GM21529 (cell line): ENCODE measurements around the gene SCUBE1.
A peak's percentile ranks its signal among the peaks of the same experiment; 100 is the strongest.

ENCODE experiments used
- ATAC-seq: cut with Tn5 transposase; IDR thresholded peaks from one replicate; pipeline ENCODE4 v1.9.1; 2021; ENCODE audit not compliant: unreplicated experiment

Gene SCUBE1

GRCh38 chr22:43202756-43203410 is 140.3 kb downstream of the SCUBE1 start:
- no peak for ATAC-seq

DNA sequence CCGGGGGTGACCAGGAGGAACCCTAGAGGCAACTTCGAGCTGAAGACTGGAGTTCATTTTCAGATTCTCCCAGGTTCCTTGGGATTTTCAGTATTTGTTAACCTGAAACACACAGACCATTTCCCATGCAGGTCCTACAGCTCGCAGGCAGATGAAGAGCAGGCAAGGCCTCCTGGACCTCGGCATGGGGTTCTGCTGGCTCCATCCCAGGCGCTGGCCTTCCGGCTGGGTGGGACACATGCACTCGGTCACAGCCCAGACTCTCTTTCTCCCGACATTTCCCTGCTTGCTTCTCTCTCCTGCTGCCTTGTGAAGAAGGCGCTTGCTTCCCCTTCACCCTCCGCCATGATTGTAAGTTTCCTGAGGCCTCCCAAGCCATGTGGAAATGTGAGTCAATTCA is 140.8 kb downstream of the SCUBE1 start:
- no peak for ATAC-seq

- no peak for ATAC-seq
Measured at GRCh38 chr22:43201486-43202219, 141.5 kb downstream of the SCUBE1 start.

GRCh38 chr22:43200555-43200954 is 142.6 kb downstream of the SCUBE1 start:
- no peak for ATAC-seq

DNA sequence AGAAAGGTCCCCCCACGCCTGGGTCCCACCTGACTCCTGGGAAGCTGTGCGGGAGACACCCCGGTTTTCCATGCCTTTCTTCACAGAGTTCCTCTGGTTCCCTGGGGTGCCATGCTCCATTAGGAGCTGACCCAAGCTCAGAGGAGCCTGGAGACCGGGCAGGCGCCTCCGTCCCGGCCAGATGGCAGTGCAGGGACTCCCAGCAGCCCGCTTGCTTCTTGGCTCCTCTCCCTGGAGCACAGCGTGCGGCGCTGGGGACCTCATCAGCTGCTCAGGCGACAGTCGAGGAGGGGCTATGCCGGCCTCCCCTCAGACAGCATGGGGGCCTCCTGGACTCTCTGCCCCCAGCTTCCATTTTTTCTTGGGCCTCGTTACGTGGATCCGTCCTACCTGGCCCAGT is 143.1 kb downstream of the SCUBE1 start:
- no peak for ATAC-seq

GRCh38 chr22:43199541-43199940 is 143.6 kb downstream of the SCUBE1 start:
- no peak for ATAC-seq

DNA sequence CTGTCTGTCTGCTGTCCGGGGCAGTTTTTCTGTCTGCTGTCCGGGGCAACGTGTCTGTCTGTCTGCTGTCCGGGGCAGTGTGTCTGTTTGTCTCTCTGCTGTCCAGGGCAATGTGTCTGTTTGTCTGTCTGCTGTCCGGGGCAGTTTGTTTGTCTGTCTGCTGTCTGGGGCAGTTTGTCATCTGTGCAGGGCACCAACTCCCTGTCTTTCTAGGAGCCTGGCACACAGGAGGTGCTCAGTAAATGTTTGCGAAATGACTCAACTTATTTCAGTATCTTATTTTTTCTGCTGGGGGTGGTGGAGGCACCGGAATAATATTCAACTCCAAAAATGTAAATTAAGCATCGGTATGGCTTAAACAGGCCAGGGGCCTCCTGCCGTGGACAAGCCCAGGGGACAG is 144.2 kb downstream of the SCUBE1 start:
- ATAC-seq, result no peak

DNA sequence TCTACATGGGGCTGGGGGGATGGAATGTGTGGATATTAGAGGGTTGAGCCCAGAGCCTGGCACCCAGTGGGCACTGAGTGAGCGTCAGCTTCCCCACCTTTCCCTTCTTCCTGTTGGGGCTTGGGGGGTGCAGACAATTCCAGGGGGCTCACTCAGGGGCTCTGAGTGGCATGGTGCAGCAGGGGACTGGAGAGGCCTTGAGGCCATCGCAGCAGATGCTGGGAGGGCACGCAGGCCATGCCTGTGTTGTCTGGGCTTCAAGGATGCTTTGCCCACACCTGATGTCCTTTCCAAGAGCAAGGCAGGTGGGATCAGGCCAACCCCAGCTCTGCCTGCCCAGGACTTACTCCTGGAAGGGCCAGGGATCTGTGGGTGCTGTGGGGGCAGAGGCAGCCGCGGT is 145.0 kb downstream of the SCUBE1 start:
- ATAC-seq, result no peak

- no peak for ATAC-seq
Measured at GRCh38 chr22:43197271-43197941, 145.8 kb downstream of the SCUBE1 start.

DNA sequence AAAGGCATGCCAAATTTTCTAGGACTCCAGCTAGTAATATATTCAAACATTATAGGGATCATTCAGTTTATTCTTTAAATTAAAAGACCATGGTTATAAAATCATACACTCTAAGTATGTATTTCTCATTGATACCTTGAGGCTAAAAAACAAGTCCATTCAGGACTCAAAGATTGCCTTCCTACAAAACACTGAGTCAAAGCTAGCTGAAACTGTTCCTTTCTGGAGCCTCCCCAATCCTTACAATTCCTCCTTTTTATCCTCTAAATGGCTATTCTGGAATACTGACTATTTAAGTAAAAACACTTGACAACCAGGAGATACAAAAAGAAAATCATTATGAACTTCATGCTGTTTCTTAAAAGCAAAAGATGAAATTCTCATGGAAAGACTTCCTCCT is 151.3 kb downstream of the SCUBE1 start:
- no peak for ATAC-seq

GRCh38 chr22:43188829-43189545 is 154.2 kb downstream of the SCUBE1 start:
- ATAC-seq, result no peak

DNA sequence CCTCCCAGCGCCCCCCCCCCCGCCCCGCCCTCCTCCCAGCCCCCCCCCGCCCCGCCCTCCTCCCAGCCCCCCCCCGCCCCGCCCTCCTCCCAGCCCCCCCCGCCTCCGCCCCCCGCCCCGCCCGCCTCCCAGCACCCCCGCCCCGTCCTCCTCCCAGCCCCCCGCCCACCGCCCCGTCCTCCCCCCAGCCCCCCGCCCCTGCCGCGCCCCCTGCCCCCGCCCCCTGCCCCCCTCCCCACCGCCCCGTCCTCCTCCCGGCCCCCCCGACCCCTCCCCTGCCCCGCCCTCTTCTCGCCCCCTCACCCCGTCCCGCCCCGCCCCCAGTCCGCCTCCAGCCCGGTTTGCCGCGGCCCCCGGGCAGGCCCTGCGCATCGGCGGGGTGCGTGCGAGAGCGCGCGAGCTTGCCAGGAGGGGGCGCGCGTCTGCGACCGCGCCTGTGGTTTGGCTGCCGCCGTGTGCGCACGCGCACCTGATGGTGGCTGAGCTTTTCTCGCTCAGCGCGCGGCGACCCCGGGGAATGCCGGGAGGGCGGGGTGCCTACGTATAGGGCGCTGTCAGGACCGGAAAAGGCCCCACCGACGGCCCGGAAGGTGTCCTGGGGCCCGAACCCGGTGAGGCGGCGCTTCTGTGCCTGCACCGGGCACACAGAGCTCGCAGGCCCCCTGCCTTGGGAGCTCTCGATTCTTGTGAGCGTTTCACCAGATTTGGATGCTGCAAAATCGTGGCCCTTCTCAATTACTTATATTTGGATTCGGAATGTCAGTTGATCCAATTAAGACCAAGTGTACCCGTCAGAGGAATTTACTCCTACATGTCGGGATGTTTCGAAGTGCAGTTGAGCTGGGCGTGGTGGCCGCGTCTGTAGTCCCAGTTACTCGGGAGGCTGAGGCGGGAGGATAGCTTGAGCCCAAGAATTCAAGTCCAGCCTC is 155.7 kb downstream of the SCUBE1 start:
- ATAC-seq, result peak; percentile 80

- ATAC-seq, result peak; percentile 37
Measured at GRCh38 chr22:43186272-43187170, 156.7 kb downstream of the SCUBE1 start, which contains the start of gene TTLL12. TSS of gene TTLL12 (minus strand) at chr22:43187134. CDS start at chr22:43187069, 65 bp downstream.

GRCh38 chr22:43185860-43186261 is 157.3 kb downstream of the SCUBE1 start:
- ATAC-seq, result no peak

DNA sequence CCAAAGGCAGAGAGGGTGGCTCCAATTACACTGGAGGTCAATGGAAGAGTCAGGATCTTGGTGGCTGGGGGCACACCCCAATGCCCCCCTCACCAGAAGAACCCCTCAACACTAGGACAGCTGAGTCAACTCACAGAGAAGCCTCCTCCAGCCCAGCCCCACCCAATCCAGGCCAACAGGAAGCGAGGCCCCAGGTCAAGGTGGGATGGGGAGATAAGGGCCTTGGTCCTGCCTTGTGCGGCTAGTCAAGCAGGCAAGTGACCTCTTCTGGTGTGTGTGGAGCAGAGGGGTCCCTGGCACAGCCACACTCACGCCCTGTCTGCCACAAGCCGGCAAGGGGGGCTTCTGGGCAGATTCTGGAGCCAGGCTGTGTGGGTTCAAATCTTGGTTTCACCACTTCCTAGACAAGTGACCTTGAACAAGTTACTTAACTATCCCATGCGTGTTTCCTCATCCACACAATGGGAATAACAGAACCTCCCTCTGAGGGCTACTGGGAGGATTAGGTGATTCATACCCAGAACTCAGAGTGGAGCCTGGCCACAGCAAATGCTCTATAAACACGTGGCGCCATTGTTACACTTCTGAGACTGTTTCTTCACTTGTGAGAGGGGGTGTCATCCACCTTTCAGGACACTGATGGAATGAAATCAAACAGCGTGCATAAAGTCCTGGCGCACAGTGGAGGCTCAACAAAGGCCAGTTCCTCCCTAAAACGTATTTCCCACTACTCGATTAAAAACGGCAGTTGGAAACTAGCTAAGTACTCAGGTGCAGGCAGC is 159.5 kb downstream of the SCUBE1 start:
- ATAC-seq, result no peak

DNA sequence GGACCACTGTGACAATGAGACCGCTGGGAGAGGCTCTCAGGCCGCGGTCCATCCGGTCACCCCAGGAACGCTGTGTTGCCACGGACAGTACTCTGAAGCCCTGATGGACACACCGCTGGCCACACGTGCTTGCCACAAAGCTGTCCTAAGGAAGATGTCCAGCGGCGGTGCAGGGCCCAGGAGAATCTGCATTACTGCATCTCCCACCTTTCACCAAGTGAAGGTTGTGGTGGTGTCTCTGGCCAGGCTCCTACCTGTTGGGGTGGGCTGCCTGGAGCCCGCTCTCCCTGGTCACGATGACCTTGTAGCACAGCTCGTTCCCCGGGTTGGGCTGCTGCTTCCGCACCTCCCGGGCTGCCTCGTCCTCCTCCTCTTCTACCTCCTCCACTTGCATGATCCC is 160.4 kb downstream of the SCUBE1 start:
- no peak for ATAC-seq

DNA sequence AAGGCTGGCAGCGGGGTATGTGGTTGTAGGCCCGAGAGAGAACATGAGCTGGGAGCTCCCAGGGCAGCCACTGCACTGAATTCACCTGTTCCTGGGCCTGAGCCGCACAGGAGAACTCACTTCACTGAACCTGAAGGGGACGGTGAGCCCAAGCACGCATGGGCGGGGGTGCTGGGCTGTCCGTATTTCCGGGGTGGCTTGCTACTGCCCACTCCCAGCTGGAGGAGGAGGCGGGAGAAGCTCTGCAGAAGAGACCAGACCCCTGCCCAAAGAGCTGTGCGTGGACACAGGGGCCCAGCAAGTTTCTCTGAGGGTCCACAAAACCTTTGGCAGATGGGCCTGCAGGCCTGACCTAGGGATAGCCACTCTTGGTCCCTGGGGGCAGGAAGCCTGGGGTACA is 161.1 kb downstream of the SCUBE1 start:
- ATAC-seq, result no peak

DNA sequence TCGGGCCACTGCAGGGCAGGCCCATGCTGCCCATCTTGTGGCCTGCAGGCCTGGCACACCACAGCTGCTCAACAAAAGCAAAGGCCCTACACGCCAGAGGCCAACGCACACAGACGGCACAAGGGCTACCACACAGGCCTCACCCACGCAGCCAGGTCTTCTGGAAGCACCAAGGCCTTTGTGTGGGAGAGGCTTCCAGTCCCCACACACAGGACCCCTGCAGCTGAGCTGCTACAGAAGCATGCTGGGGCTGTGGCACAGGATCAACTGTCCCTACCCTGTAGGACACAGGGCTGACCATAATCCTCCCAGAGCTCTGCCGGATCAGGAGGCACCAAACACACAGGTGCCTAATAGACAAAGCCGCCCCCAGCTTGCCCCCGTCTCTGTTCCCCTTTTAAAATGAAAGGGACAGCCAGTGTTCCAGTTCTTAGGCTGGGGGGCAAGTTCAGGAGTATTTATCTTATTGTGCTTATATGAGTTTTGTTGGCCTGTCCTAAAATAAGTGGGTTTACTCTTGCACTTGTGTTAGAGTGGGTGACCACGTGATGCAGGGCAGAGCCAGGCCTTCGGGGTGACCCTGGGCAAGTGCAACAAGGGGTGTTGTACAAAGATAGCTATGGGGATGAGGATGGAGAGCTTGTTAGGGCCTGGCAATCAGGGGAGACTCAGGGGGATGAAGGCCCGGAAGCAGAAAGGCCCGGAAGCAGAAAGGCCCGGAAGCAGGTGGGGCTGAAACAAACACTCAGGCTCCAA is 161.7 kb downstream of the SCUBE1 start:
- ATAC-seq, result no peak
